Thymus (tissue), 11 donors: Measurements from ENCODE around the gene SRGAP2C. TPM values are rescaled to one million over a fixed set of nuclear protein-coding genes. Genes with fewer than 3 reads are reported as not detected.
"Not testable (repeated sequence)": the region's sequence is repeated elsewhere in the genome, so short reads cannot be mapped to it uniquely, and the experiment has no call there.

ENCODE experiments used
- DNase-seq, 9 donors: peaks; one replicate each; pipeline ENCODE4 v3.0.0-alpha.2; 2013; ENCODE audit warnings: low spot score in 9 of 9, low read depth in 6 of 9, missing footprints in 1 of 9
- H3K27ac ChIP-seq, 2 donors: one replicate each; pipeline ENCODE4 v1.5.1; 2013; ENCODE audit warnings: control low read depth in 1 of 2, low read depth in 1 of 2, low read length in 1 of 2, mild to moderate bottlenecking in 1 of 2, moderate library complexity in 1 of 2
- H3K27me3 ChIP-seq, 2 donors: one replicate each; pipeline ENCODE4 v1.5.1; 2013; ENCODE audit warnings: low read length in 1 of 2; ENCODE audit not compliant: control insufficient read depth in 2 of 2, insufficient read depth in 1 of 2
- H3K36me3 ChIP-seq, 2 donors: one replicate each; pipeline ENCODE4 v1.5.1; 2013; ENCODE audit warnings: low read length in 1 of 2, mild to moderate bottlenecking in 1 of 2, moderate library complexity in 1 of 2; ENCODE audit not compliant: control insufficient read depth in 2 of 2, insufficient read depth in 2 of 2
- H3K4me1 ChIP-seq, 2 donors: one replicate each; pipeline ENCODE4 v1.5.1; 2013; ENCODE audit warnings: low read length in 2 of 2; ENCODE audit not compliant: control insufficient read depth in 2 of 2, insufficient read depth in 2 of 2
- H3K4me3 ChIP-seq, 2 donors: one replicate each; pipeline ENCODE4 v1.5.1; 2013; ENCODE audit warnings: low read length in 2 of 2, control low read depth in 1 of 2, mild to moderate bottlenecking in 1 of 2
- H3K9me3 ChIP-seq, 2 donors: one replicate each; pipeline ENCODE4 v1.5.1; 2013; ENCODE audit warnings: low read length in 1 of 2, mild to moderate bottlenecking in 1 of 2; ENCODE audit not compliant: control insufficient read depth in 2 of 2, insufficient read depth in 1 of 2
- WGBS: extraction: QIAGEN DNeasy Blood & Tissue Kit; methylation state at CpG from one replicate; pipeline ENCODE4 v1.1.7; 2013; 5-methylcytosine and 5-hydroxymethylcytosine counted together
- polyA plus RNA-seq: library from polyadenylated mRNA; stranded (reverse); fragments of 200-250 nt; gene quantifications from one replicate; pipeline ENCODE4 v1.2.3, GENCODE V29; 2013
- total RNA-seq: library from RNA; stranded (reverse); fragments of 120-200 nt; gene quantifications from one replicate; pipeline ENCODE4 v1.2.4, GENCODE V29; 2013
- donor health status: healthy.

SRGAP2C gene
- total and polyA plus RNA-seq, 2 donors: 3.4 to 6.2 TPM

DNA sequence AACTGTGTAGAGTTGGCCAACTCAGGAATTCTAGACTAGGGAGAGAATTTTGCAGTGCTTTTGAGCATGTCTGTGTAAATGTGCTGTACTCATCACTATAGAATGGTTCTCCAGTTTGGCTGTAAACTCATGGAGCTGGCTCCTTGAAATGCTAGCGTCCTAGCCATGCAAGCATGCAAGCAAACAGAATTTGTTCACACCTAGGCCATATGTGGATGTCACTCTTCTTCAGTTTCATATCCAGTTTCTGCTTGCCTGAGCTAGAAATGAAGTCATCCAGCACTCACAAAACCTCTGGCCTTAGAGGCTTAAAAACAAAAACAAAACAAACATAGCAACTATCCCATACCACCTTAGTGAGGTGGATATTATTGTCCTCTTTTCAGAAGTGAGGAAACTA, 37.0 kb downstream of the SRGAP2C start:
- not testable (repeated sequence) for H3K4me3 ChIP-seq, H3K36me3 ChIP-seq, H3K9me3 ChIP-seq, DNase-seq, H3K4me1 ChIP-seq, H3K27me3 ChIP-seq, H3K27ac ChIP-seq
- 93% methylated on average over 1 of the region's 1 CpG for WGBS

DNA sequence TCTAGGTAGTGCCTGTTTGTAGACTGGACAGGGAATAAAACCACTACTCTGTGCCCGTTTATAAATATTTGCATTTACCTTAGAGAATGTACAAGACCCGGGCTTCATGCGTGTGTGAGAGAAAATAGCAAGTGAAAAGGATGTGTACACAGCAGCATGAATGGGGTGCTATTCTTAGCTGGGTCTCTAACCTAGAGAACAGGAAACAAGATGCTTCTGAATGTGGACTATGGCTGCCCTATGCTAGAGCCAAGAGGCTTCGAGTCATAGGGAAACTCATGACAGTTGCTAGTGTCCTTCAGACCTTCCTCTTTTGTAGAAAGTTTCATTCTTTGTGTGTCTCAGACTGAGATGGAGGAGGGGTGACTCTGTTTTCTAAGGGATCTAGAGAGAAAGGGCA, 39.9 kb downstream of the SRGAP2C start:
- WGBS: 42% methylated on average over 3 of the region's 4 CpGs
- not testable (repeated sequence) for H3K27me3 ChIP-seq, DNase-seq

DNA sequence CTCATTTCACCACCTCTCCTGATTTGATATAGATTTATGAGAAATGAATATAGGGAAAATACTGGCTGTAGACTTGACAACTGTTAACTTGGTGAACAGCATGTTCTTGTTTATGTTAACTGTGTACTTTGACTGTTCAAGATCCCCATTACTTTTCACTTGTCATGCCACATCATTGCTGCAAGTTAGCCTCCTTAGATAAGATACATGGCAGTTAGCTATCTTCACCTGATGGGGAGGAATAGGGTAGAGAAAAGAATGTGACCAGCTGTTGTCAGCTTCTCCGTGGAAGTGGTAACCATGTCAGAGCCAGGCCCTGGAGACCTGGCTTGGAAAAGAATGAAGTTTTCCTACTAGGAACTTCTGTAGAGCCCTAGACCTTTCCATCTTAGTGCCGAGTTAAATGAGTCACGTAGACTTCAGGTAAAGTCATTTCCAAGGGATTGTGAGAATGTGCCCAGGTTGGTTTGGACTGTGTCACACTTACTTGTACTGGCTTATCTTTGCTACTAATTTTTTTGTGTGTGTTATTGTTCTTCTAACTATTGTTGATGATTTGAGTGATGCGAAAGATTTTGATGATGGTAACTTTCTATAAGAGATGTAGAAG, 41.6 kb downstream of the SRGAP2C start:
- H3K27me3 ChIP-seq, H3K4me3 ChIP-seq, H3K9me3 ChIP-seq, DNase-seq, H3K36me3 ChIP-seq, H3K27ac ChIP-seq, H3K4me1 ChIP-seq: not testable (repeated sequence)
- 100% methylated on average over 2 of the region's 4 CpGs for WGBS

More for the DNA sequence above, 39.9 kb downstream of the SRGAP2C start:
- H3K4me1 ChIP-seq, H3K4me3 ChIP-seq, H3K36me3 ChIP-seq, H3K27ac ChIP-seq, H3K9me3 ChIP-seq: not testable (repeated sequence)

DNA sequence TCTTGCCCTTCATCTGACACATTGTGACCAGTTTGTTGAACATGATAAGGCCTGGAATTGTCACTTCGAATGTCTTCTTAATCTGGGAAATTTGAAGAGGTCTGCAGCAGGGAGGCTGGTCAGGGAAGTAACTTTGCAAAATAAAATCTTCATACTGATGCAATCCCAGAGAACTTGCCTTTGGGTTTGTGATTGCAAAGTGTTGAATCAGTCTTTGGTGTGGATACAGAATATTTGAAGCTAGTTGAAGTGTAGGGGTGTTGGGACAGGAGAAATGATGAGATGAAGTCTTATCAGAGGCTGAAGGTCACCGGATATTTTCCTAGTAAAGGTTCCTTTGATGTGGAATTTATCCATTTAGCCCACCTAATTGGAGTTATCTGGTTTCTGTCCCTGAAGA, 42.1 kb downstream of the SRGAP2C start:
- not testable (repeated sequence) for H3K27me3 ChIP-seq, H3K4me3 ChIP-seq, H3K4me1 ChIP-seq, H3K36me3 ChIP-seq, H3K9me3 ChIP-seq, H3K27ac ChIP-seq, DNase-seq
- whole genome bisulfite sequencing: 100% methylated on average over 1 of the region's 2 CpGs

DNA sequence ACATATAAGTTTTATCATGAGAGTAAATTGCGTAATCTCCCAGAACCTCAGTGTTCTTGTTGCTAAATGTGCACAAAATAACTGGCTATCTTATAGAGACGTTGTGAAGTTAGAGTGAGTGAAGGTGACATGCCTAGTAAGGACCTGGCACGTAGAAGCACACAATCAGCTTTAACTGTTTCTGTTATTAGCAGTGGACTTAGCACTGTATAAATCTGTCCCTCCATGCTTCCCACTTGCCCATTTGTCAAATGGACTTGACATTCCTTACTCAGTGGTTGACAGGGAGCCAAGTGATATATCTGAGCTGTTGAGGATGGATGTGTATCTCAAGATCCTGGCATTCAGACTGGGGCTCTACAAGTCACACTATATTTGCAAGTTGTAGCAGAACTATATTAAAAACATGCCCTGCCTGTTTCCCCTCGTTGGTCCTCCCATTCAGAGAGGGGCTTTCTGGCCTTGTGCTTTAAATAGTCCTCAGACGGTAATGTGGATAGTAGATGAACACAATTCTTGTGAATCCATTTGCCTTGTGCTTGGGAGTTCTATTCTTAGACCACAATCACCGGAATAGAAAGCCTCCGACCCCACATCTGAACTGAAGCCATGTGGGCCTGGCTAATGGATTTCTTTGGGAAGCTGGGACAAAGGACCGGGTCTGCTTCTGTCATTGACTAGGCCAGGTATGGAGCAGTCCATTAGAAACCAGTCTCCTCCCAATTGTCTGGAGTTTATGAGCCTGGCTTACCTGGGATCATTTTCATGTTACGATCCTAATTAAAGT, 43.0 kb downstream of the SRGAP2C start:
- not testable (repeated sequence) for DNase-seq, H3K4me1 ChIP-seq, H3K27ac ChIP-seq, H3K9me3 ChIP-seq, H3K27me3 ChIP-seq, H3K4me3 ChIP-seq, H3K36me3 ChIP-seq
- 92% methylated on average over 4 of the region's 9 CpGs for WGBS

DNA sequence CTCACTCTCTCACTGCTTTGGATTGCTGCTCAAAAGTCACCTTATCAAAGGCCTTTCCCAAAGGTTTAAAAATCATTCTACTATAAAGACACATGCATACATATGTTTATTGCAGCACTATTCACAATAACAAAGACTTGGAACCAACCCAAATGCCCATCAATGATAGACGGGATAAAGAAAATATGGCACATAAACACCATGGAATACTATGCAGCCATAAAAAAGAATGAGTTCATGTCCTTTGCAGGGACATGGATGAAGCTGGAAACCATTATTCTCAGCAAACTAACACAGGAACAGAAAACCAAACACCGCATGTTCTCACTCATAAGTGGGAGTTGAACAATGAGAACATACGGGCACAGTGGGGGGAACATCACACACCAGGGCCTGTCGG, 45.9 kb downstream of the SRGAP2C start:
- not testable (repeated sequence) for H3K27me3 ChIP-seq

DNA sequence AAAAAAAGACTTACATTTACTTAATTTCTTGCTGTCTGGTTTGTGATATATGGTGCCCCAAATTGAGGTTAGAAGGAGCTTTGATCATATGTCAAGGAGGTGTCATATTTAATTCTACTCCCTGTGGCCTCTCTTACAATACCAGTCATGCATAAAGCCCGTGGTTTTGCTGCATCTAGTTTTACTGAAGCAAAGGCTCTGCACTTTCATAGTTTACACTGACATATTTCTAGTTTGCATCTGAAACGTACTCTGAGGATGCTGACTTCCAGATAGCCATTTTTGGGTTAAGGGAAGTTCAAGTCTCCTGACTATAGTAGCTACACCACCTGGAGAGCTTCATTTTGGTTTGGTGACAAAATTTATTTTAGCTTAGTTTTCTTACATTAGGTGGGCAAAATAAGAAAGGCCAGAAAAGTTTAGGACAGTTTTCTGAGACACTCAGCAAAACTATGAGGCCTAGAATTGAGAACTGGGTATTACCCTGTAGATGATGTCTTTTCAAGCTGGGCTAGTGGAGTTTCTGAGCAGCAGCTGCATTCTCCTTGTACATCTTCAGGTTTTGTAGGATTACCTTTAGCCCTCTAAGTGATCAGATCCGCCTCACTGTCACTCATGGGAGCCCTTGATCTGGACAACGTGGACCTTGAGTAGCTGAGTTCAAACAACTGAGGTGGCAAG, 47.8 kb downstream of the SRGAP2C start:
- not testable (repeated sequence) for H3K27me3 ChIP-seq, H3K4me1 ChIP-seq, H3K9me3 ChIP-seq, H3K4me3 ChIP-seq, H3K27ac ChIP-seq, H3K36me3 ChIP-seq, DNase-seq
- WGBS: 40% methylated on average over 1 of the region's 4 CpGs

More for the DNA sequence above, 45.9 kb downstream of the SRGAP2C start:
- not testable (repeated sequence) for DNase-seq, H3K4me3 ChIP-seq, H3K9me3 ChIP-seq, H3K36me3 ChIP-seq, H3K4me1 ChIP-seq, H3K27ac ChIP-seq
- 93% methylated on average over 1 of the region's 4 CpGs for WGBS

DNA sequence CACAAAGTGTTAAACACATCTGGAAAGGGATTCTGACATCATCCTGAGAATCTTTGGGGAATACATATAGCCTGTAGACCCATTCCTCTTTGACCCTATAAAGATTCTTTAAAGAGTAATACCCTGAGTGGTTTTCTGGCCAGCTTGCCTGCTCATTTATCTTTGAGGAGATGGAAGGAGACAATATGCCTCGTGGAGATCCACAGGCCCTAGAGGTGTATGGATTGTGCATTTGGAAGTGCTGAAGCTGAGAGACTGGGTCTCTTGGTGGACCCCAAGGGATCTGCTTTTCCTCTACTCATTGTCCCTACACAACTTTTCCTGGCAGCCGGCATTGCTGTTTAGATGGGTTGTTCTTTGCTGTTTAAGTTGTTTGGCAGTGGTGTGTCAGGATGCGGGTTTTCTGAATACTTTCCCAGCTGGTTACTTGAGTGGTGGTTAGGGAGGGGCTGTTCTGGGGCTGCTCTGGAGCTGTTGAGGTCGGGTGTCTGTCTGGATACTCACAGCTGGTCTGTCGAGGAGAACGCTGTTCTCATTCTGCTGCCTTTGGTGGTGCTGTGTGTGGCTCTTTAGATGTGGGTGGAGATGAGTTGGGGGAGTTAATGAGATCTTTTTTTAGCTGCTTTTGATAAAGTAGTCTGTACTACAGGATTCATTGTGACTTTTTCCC, 49.5 kb downstream of the SRGAP2C start:
- not testable (repeated sequence) for DNase-seq

DNA sequence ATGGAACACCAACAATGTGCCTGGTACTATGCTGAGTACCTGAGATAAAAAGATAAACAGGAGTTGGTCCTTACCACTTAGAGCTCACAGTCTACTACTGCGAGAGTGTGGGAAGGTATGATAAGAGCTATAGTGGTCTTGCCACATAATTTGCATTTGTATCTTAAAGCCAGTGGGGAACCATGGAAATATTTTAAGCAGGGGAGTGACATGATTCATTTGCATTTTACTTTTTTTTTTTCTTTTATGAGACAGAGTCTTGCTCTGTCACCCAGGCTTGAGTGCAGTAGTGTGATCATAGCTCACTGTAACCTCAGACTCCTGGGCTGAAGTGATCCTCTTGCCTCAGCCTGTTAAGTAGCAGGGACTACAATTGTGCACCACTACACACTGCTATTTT, 53.6 kb downstream of the SRGAP2C start:
- not testable (repeated sequence) for H3K9me3 ChIP-seq, DNase-seq, H3K36me3 ChIP-seq, H3K27me3 ChIP-seq, H3K4me3 ChIP-seq, H3K4me1 ChIP-seq, H3K27ac ChIP-seq
- WGBS: 30% methylated on average over 1 of the region's 1 CpG

More for the DNA sequence above, 49.5 kb downstream of the SRGAP2C start:
- 0% methylated on average over 2 of the region's 6 CpGs for WGBS
- H3K27me3 ChIP-seq, H3K4me1 ChIP-seq, H3K4me3 ChIP-seq, H3K27ac ChIP-seq, H3K9me3 ChIP-seq, H3K36me3 ChIP-seq: not testable (repeated sequence)
